Thoracic aorta (tissue), 2 donors: ENCODE measurements around the gene USP15. TPM values are rescaled to one million over a fixed set of nuclear protein-coding genes. Genes with fewer than 3 reads are reported as not detected.

ENCODE experiments used
- ATAC-seq: fragments of 150-250 bp; one replicate; pipeline ENCODE4 v1.8.0; 2017; ENCODE audit warnings: low read depth; ENCODE audit not compliant: insufficient number of reproducible peaks, low FRiP score
- DNase-seq: peaks from one replicate; pipeline ENCODE4 v3.0.0-alpha.2; 2020; ENCODE audit warnings: low spot score
- H3K27ac ChIP-seq, 2 donors: fragments of 200-600 bp; sonication (generic); 1 replicate in 1 of 2; 2 replicates in 1 of 2; pipeline ENCODE4 v1.5.1; 2016; ENCODE audit warnings: mild to moderate bottlenecking in 2 of 2, moderate library complexity in 2 of 2
- H3K27me3 ChIP-seq: fragments of 200-600 bp; sonication (generic); replicated peaks from 2 replicates; pipeline ENCODE4 v1.6.0; 2016; ENCODE audit warnings: mild to moderate bottlenecking; ENCODE audit not compliant: insufficient read depth
- H3K36me3 ChIP-seq: fragments of 200-600 bp; sonication (generic); one replicate; pipeline ENCODE4 v1.5.1; 2016
- H3K4me1 ChIP-seq, 2 donors: fragments of 200-600 bp; sonication (generic); 1 replicate in 1 of 2; 2 replicates in 1 of 2; pipeline versions ENCODE4 v1.5.1 to v1.6.0; 2016; ENCODE audit warnings: low read depth in 2 of 2, mild to moderate bottlenecking in 1 of 2; ENCODE audit not compliant: control insufficient read depth in 1 of 2
- H3K4me3 ChIP-seq: fragments of 200-600 bp; sonication (generic); 2 replicates; pipeline ENCODE4 v1.5.1; 2016; ENCODE audit warnings: mild to moderate bottlenecking
- H3K9me3 ChIP-seq: fragments of 200-600 bp; sonication (generic); 2 replicates; pipeline ENCODE4 v1.5.1; 2016
- total RNA-seq, 2 donors: library from RNA; depleted of rRNA; stranded (reverse); fragments of >200 nt; gene quantifications; one replicate each; pipeline versions ENCODE4 v1.1.0 to v1.2.3, GENCODE V29; 2016
- TF ChIP-seq, protein P1 (sequence below): fragments of 200-600 bp; sonication (generic); IDR thresholded peaks from one replicate; pipeline ENCODE4 v1.5.1; 2019; ENCODE audit warnings: antibody characterized with exemption

Gene USP15
- total RNA-seq, 2 donors from 2014 or later = 39.5 to 128 TPM

DNA sequence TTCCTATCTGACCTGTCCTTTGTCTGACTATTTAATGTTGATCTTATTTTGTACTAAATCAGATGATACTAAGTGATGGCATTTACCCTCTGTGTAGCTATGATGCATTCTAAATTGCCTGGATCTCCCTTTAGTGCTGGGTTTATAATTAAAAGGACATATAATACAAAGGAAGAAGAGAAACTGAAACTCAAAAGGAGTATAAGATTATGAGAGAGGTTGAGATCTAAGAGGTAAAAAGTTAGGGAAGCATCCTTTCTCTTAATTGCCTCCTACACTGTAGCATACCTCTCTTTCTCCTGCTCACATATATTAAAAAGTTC lies 119.5 kb downstream of the USP15 start:
- ATAC-seq (no peak), DNase-seq (no peak)
- H3K9me3 ChIP-seq = no peaks in the 10 kb centered on the region
- TF ChIP-seq, protein P1, sequence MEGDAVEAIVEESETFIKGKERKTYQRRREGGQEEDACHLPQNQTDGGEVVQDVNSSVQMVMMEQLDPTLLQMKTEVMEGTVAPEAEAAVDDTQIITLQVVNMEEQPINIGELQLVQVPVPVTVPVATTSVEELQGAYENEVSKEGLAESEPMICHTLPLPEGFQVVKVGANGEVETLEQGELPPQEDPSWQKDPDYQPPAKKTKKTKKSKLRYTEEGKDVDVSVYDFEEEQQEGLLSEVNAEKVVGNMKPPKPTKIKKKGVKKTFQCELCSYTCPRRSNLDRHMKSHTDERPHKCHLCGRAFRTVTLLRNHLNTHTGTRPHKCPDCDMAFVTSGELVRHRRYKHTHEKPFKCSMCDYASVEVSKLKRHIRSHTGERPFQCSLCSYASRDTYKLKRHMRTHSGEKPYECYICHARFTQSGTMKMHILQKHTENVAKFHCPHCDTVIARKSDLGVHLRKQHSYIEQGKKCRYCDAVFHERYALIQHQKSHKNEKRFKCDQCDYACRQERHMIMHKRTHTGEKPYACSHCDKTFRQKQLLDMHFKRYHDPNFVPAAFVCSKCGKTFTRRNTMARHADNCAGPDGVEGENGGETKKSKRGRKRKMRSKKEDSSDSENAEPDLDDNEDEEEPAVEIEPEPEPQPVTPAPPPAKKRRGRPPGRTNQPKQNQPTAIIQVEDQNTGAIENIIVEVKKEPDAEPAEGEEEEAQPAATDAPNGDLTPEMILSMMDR = no peak
- no peak overlapping the region for H3K27ac ChIP-seq
- H3K4me3 ChIP-seq = no peak overlapping the region
- no peaks in the 10 kb centered on the region for H3K27me3 ChIP-seq
- H3K36me3 ChIP-seq = peaks cover 5% of the 10 kb centered on the region
- H3K4me1 ChIP-seq = peaks cover 3 to 11% of the 10 kb centered on the region in 2 donors

DNA sequence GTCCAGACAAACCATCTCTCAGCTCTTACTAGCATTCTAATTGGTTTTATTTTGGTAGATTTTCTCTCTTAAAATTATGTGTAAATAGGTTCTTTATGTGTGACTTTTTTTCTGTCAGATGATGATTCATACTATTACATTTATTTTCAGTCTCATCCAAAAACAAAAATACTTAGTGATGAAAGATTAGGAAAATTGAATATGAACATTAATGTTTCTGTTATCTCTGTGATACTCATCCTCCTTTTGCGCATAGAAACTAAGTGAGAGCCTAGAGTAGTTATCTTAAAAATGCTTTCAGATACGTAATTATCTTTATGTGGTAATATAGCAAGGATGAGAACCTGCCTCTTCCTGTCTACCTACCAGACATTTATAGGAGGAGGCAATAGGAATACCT lies 122.3 kb downstream of the USP15 start:
- peaks cover 0 to 11% of the 10 kb centered on the region in 2 donors for H3K4me1 ChIP-seq
- DNase-seq = no peak
- no peak overlapping the region for H3K4me3 ChIP-seq
- no peaks in the 10 kb centered on the region for H3K27me3 ChIP-seq
- peaks cover 5% of the 10 kb centered on the region for H3K36me3 ChIP-seq
- no peak overlapping the region for H3K27ac ChIP-seq
- TF ChIP-seq, protein P1 = no peak
- ATAC-seq = no peak
- no peaks in the 10 kb centered on the region for H3K9me3 ChIP-seq

DNA sequence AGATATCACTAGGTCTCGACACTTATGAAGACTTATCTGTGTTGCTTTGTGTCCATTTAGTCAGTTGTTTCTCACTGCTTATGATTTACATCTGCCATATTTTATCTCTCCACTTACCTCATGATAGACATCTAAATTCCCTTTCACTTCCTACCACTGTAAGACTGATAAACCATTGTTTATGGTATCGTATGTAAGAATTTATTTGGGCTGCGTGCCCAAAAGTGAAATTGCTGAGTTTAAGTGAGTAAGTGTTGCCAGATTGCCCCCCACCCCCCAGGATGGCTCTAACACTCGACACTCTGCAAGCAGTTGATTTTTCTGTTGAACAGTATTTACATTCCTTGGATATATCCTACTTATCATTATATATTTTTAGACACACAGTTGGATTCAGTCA lies 136.5 kb downstream of the USP15 start:
- TF ChIP-seq, protein P1 = no peak
- Histone ChIP-seq H3K27me3 (no peaks in the 10 kb centered on the region), H3K27ac (no peak overlapping the region), H3K36me3 (peaks cover 23% of the 10 kb centered on the region), H3K4me3 (no peak overlapping the region), H3K9me3 (no peaks in the 10 kb centered on the region), H3K4me1 (no peaks in the 10 kb centered on the region)
- DNase-seq = no peak
- ATAC-seq = no peak

DNA sequence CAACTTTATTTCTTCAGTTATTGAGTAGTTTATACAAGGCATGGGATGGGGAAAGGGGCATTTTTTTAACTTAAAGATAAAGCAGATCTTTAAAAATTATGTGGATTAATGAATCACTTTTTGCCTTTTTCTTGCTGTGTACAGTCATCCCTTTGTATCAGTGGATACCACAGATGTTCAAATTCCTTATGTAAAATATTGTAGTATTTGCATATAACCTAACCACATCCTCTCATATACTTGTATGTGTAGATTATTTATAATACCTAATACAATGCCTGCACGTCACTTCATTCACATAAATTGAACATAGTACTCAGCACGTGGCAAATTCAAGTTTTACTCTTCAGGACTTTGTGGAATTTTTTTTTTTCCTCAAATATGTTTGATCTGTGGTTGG lies 139.9 kb downstream of the USP15 start:
- H3K36me3 ChIP-seq = peaks cover 17% of the 10 kb centered on the region
- no peak overlapping the region for H3K4me3 ChIP-seq
- DNase-seq = no peak
- no peaks in the 10 kb centered on the region for H3K9me3 ChIP-seq
- H3K27me3 ChIP-seq = no peaks in the 10 kb centered on the region
- ATAC-seq = no peak
- TF ChIP-seq, protein P1 = no peak
- no peak overlapping the region for H3K27ac ChIP-seq
- H3K4me1 ChIP-seq = no peaks in the 10 kb centered on the region

DNA sequence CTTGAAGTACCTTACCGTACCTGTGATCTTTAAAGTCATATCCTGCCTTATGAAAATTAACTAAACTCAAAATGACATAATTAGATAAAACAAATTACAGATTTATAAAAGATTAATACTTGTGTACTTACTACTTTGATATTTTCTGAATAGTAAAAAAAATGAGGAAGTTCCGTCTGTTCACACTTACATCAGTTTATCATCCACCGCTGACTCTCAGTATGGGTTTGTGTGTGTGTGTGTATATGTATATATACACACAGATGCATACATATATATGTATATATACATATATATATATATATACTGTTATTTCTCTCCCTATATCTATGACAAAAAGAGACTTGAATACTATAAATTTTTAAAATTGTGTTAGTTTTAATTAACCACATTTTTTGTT lies 141.4 kb downstream of the USP15 start:
- no peak for ATAC-seq
- no peak for DNase-seq
- H3K4me1 ChIP-seq = no peaks in the 10 kb centered on the region
- H3K4me3 ChIP-seq = no peak overlapping the region
- peaks cover 17% of the 10 kb centered on the region for H3K36me3 ChIP-seq
- TF ChIP-seq, protein P1 = no peak
- H3K27ac ChIP-seq = no peak overlapping the region
- H3K9me3 ChIP-seq = no peaks in the 10 kb centered on the region
- H3K27me3 ChIP-seq = no peaks in the 10 kb centered on the region
